Uterus (tissue), 2 donors: Measurements from ENCODE around the gene XYLT1.

ENCODE experiments used
- POLR2A ChIP-seq, 2 donors: fragments of 450-650 bp; IDR thresholded peaks; one replicate each; pipeline ENCODE4 v1.6.1; 2016; ENCODE audit warnings: antibody characterized with exemption in 2 of 2, mild to moderate bottlenecking in 1 of 2, moderate library complexity in 1 of 2
- TF ChIP-seq, protein P1 (sequence below), 4 experiments: fragments of 200-600 bp in 2 of 4; fragments of 450-650 bp in 2 of 4; sonication (generic) in 2 of 4; IDR thresholded peaks; one replicate each; pipeline ENCODE4 v1.5.1; 2016 to 2019; ENCODE audit warnings: antibody characterized with exemption in 4 of 4, mild to moderate bottlenecking in 2 of 4, moderate library complexity in 1 of 4

DNA sequence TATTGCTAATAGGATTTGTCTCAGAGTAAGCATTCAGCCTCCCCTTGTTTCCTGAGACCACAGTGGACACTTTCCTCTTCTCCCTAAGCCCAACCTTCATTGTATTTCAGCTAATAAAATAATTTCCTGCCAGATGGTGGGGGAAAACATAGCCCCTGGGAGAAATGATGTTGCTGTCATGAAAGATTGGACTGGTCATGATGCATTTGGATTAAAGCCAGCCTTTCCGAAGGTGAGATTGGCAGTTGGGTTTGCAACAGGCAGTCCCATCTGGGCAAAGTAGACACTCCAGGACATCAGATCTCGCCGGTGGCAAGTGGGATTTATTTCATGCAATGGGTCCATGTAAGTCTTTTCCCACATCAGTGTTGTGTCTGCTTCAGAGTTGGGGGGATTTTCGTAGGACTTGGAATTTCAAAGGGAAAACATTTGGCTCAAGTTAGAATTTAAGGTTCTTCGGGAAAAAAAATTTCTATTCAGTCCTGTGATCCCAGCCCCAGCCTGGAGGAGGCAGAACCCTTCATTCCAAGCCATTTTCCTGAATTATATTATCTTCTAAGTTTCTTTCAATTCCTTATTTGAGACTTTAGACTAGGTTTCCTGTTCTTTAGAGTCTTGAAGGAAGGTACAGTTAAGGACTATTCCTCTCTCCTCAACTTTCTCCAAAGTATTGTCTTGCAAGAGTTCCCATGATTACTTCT lies 391.7 kb downstream of the XYLT1 start:
- TF ChIP-seq, protein P1, sequence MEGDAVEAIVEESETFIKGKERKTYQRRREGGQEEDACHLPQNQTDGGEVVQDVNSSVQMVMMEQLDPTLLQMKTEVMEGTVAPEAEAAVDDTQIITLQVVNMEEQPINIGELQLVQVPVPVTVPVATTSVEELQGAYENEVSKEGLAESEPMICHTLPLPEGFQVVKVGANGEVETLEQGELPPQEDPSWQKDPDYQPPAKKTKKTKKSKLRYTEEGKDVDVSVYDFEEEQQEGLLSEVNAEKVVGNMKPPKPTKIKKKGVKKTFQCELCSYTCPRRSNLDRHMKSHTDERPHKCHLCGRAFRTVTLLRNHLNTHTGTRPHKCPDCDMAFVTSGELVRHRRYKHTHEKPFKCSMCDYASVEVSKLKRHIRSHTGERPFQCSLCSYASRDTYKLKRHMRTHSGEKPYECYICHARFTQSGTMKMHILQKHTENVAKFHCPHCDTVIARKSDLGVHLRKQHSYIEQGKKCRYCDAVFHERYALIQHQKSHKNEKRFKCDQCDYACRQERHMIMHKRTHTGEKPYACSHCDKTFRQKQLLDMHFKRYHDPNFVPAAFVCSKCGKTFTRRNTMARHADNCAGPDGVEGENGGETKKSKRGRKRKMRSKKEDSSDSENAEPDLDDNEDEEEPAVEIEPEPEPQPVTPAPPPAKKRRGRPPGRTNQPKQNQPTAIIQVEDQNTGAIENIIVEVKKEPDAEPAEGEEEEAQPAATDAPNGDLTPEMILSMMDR (IDR thresholded peaks at IDR 0.05): no peak
- TF ChIP-seq POLR2A (IDR thresholded peaks at IDR 0.05): no peak
